ENCODE data around the gene IGF1R.
A peak's percentile ranks its signal among the peaks of the same experiment; 100 is the strongest.

The IGF1R gene

GRCh38 chr15:98860281-98861041, 212.1 kb downstream of the IGF1R start:
- no peak for DNase-seq (ENCODE audit: low read depth)

- no peak for DNase-seq (ENCODE audit: low read depth)
Measured at GRCh38 chr15:98861188-98861587, 212.8 kb downstream of the IGF1R start.

- DNase-seq (ENCODE audit: low read depth): no peak
Measured at GRCh38 chr15:98863983-98864382, 215.6 kb downstream of the IGF1R start.

DNA sequence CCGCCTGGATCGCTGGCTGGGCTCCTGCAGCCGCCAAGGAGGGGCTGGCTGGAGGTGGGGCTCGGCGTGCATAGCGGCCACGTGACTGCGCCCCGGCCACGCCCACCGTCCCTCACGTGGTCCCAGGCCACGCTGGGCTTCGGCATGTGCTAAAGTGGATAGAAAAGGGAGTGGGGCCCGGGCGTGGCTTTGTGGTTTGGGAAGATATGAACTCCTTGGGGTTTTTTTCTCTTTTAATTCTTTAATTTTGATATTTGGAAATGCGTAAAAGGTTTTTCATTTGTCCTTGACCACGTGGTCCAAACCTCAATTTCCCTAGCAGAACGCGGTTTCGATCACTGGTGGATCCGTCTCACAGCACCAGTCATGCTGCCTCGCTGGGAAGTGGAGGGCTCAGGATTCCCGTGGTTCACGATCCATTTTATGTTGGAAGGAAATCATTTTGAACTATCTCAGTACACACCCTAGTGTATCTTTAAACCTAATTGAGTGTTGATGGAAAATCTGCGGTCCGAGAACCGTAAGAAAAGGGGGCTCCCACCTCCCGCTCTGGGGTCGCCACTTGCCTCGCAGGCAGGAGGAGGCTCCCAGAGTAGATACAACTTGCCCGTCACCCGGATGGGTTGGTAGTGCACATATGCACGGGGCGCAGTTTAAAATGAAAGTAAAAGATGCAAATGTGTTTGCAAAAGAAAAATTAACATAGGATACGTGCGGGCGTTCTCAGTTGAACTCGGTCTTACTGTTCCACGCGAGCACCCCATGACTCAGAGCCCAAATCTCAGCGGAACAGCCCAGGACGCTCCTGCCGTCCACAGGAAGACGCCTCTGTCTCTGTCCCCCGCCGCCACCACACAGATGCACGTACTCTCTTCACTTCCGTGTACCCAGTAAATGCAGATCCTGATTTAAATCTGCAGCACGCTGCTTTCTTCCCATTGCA, 217.3 kb downstream of the IGF1R start:
- peak; percentile 43 for DNase-seq (ENCODE audit: low read depth)

- no peak for DNase-seq (ENCODE audit: low read depth)
Measured at GRCh38 chr15:98866511-98866910, 218.2 kb downstream of the IGF1R start.

- no peak for DNase-seq (ENCODE audit: low read depth)
Measured at GRCh38 chr15:98868564-98868963, 220.2 kb downstream of the IGF1R start.

DNA sequence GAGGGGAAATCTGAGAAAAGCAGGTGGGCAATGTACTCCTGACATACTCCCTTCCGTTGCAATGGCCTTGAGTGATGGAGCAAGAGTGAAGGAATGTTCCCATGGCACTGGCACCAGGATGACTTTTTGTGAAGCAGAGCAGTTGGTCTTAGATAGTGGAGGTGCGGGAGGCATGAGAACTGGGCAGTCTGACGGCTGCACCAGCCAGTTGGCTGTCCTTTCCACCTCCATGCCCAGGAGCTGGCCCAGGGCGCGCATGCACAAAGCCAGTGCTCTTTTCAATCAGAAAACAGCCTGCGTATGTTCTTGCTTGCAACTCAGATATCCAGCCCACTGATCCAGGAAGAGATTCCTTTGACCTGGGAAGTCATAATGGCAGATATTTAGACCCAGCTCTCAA, 222.4 kb downstream of the IGF1R start:
- DNase-seq (ENCODE audit: low read depth): no peak

GRCh38 chr15:98872774-98873173, 224.4 kb downstream of the IGF1R start:
- no peak for DNase-seq (ENCODE audit: low read depth)

DNA sequence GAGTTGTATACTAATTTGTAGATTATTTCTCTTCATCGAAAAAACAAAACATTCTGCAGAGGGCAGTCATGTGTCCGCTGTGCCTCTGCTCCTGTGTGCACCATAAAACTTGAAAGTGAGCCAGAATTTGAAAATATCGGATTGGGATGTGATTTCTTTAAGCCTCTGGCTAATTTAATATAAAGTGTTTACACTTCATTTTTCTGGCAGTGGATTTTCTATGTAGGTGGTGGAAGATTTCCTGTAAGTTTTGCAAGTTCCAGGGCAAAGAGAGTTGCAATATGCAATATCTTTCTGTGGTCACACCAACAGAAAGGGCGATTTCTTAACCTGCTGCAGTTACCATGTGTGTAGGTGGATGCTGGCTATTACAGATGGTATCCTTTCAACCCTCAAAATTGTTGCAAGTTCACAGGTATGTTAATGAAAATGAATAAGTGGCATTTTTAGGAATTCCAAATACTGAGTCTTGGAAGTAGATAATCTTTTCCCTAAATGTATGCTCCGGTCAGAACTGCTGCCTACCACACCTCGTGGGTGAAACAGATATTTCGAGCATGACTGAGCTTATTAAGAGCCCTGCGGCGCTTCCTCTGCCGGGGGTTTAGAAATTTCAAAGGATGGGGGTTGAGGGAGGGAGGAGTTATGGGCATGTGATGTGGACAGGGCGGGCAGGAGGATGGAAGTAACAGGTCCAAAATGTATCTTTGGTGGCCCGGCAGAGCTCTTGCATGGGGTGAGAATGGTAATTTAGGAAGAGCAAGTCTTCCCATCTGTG, 225.3 kb downstream of the IGF1R start:
- no peak for DNase-seq (ENCODE audit: low read depth)

GRCh38 chr15:98874370-98874769, 226.0 kb downstream of the IGF1R start:
- DNase-seq (ENCODE audit: low read depth): no peak

DNA sequence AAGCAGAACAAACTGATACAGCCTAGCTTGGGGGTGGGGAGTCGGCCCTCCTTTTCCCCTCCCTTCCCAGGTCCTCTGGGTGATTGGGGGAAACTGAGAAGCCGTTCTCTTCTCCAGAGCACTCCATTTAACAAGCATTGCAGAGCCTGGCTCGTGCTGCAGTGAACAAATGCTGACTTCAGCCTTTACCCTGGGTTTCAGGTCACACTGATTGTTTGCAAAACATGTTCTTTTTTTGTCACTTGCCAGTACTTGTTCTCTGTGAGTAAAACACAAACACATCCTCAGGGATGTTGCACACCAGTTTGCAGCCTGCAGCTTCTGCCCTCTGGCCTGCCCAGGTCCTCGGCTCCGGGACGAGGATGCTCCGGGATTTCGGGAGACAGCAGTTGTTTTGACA, 226.4 kb downstream of the IGF1R start:
- no peak for DNase-seq (ENCODE audit: low read depth)

DNA sequence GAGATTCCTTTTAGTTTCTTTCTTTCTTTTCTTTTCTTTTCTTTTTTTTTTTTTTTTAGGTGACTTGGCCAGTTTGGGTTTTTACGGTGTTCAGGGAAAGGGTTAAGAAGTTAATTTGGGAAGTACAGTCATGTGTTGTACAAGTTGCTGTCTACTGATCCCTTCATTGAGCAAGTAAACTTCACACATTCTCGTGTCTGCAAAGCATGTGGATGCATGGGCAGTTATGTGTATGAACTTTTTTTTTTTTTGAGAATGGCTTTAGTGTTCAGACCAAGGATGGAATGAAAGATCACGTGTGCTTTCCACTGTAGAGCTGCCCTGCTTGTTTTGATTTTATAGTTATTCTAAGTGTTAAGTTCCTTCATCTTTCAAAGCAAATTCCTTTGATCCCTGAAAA, 227.0 kb downstream of the IGF1R start:
- DNase-seq (ENCODE audit: low read depth): no peak

- DNase-seq (ENCODE audit: low read depth): no peak
Measured at GRCh38 chr15:98876451-98877369, 228.4 kb downstream of the IGF1R start.

DNA sequence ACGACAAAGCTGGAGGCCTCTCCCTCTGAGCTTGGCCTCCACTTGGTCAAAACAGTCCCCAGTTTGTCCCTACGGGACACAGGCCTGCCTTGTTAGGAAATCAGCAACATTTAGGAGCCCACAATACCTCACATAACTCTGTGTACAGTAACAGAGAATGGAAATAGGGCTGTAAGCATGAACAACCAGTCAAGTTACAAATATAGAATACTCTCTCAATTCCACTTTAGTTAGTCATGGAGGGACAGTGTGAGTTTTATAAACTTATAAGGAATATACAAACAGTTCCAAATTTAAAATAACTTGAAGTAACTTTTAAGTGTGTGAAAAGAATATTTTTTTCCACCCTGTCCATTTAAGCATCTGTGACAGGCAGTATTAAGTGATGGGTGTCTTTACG, 229.8 kb downstream of the IGF1R start:
- DNase-seq (ENCODE audit: low read depth): no peak

DNA sequence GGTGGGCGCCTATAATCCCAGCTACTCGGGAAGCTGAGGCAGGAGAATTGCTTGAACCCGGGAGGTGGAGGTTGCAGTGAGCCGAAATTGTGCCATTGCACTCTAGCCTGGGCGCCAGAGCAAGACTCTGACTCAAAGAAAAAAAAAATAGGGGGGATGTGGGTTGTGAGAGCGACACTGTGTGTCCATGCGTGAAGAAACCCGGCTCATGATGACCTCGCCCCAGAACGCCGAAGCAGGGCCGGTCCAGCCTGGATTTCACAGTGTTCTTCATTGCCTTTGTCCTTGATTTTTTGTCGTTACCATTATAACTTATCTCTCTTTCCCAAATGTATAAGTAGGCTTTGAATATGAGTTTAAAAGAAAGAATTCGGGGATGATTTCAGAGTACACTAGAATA, 230.5 kb downstream of the IGF1R start:
- DNase-seq (ENCODE audit: low read depth): no peak

GRCh38 chr15:98881526-98882520, 233.5 kb downstream of the IGF1R start:
- DNase-seq (ENCODE audit: low read depth): no peak

DNA sequence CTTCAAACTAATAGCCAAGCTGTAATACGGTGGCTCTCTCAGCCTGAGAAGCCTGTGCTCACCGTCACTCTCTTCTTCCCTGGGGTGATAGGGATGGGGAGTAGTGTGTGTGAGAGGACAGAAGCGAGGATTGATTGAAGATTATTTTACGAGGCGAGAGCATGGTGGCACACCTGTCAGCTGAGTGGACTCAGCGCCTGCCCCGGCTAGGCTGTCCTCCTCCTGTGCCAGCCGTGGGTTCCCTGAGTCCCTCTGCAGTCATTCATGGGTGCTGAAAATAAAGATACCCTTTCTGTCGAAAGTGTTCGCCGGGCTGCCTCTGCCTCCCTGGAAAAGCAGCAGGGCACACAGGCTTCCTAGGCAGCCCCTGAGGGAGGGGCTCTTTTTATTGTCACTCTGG, 235.1 kb downstream of the IGF1R start:
- DNase-seq (ENCODE audit: low read depth): no peak

DNA sequence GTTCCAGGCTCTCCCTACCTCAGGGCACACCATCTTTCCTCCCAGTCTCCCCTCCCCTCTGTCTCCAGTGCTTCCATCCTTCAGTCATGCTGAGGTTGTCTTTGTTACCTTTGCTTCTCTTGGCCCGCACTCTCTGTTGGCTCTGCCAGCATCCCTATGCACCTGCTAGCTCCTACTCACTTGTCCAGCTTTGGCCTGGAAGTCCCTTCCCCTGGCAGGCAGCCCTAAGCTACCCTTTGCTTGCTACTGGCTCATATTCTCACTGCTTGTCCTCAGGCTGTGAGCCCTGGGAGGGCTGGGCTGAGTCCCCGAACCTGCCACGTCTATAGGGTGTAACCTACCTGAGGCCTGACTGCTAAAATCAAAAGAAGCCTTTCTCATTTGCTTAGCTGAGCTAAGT, 236.6 kb downstream of the IGF1R start:
- DNase-seq (ENCODE audit: low read depth): no peak

DNA sequence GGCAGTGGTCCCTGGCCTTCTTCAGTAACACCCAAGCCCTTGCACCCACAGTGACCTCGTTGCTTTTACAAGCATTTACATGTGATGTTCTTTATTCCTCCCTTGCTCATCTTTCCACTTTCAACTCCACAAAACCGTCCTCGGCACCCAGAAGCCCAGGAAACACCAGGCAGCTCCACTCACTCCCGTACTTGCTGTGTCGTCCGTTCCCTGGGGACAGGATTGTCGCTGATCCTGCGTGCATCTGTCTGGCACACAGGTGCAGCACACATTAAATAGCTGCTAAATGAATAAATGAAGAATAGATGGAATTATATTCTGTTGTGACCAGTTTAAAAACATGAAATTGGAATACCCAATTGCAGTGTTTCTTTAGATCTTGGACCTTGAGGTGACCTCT, 239.6 kb downstream of the IGF1R start:
- no peak for DNase-seq (ENCODE audit: low read depth)

DNA sequence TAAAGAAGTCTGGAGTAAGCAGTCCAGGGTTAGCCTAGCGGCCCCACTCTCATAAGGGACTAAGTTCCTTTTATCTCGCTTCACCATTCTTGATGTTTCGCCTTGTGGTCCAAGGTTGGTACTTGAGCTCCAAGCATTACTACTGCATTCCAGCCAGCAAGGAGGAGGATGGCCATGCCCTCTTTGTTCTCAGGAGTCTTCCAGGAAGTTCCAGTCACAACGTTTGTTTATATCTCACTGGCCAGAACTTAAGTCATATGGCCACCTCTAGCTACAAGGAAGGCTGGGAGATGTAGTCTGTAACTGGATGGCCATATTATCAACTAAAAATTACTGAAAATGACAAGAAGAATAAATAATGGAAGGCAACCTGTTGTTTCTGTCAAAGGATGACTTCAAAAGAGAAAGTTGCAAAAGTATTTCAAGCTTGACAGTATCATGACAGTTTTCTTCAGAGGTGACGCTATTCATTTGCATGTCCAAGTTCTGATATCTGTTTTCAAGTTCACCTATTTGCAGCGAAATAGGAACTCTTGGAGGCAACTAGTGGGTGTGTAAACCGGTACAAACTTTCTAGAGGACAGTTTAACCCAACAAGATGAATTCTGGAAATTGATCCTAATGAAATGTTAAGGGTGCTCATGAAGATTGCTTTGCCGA, 240.6 kb downstream of the IGF1R start:
- DNase-seq (ENCODE audit: low read depth): no peak

All from stimulated activated CD8-positive, alpha-beta memory T cell treated with anti-CD3 and anti-CD28 coated beads, Interleukin-12 subunit alpha, Interleukin-12 subunit beta, amount 100 ng/mL, for 1 hour (primary cell).